ENCODE results near the gene CKMT2.

The CKMT2 gene

DNA sequence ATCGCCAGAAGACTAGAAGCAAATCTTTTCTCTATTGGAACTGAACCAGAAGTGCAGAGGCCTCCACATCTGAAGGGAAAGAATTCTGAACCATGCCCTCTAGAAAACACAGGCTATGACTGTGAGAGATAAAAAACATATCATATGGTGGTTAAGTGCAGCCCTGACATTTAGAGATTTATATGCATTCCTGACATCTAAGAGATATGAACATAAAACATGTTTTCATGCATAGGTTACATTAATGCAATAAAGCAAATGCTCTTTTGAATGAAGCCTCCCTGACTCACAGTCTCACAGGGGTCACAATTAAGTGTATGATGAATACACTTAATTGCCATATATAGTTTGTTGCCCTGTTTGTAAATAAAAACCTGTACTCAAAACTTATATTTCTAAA lies 28.9 kb upstream of the CKMT2 start:
- CTCF ChIA-PET = interaction anchor here (1.8 kb wide), 1 partner anchor 9 kb away, joined by 9 read pairs; no protein-coding TSS in a partner anchor
- no peak overlapping the region for H3K27ac ChIP-seq
- no peak for DNase-seq (ENCODE audit: low spot score)
- TF ChIP-seq, protein P1, sequence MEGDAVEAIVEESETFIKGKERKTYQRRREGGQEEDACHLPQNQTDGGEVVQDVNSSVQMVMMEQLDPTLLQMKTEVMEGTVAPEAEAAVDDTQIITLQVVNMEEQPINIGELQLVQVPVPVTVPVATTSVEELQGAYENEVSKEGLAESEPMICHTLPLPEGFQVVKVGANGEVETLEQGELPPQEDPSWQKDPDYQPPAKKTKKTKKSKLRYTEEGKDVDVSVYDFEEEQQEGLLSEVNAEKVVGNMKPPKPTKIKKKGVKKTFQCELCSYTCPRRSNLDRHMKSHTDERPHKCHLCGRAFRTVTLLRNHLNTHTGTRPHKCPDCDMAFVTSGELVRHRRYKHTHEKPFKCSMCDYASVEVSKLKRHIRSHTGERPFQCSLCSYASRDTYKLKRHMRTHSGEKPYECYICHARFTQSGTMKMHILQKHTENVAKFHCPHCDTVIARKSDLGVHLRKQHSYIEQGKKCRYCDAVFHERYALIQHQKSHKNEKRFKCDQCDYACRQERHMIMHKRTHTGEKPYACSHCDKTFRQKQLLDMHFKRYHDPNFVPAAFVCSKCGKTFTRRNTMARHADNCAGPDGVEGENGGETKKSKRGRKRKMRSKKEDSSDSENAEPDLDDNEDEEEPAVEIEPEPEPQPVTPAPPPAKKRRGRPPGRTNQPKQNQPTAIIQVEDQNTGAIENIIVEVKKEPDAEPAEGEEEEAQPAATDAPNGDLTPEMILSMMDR (conservative IDR thresholded peaks at IDR 0.05; ENCODE audit: low read depth) = no peak
- POLR2A ChIA-PET (ENCODE audit: low non-redundant PET) = no interaction called here

DNA sequence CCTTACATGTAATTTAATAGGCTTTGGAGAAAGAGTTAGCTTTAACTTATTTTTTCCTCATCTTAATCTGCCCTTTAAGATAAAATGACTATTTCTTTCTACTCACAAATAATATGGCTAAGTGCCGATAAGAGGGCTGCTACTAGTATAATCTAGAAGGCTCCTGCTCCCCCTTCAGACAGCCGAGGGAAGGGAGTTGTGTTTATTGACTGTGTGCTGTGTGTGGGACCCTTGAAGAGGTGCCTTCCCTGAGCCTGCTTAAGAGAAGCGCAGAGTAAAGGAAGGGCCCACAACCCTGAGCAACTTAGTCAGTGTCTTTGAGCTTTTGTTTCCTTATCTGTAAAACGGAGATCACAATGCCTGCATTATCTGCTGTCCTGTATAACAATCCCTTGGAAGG lies 28.1 kb upstream of the CKMT2 start:
- CTCF ChIA-PET = interaction anchor here (0.6 to 1.8 kb wide), 2 partner anchors 10 to 1036 kb away, joined by 3 to 9 read pairs; no protein-coding TSS in a partner anchor
- no peak for DNase-seq (ENCODE audit: low spot score)
- POLR2A ChIA-PET (ENCODE audit: low non-redundant PET) = no interaction called here
- TF ChIP-seq, protein P1 (conservative IDR thresholded peaks at IDR 0.05; ENCODE audit: low read depth) = no peak
- no peak overlapping the region for H3K27ac ChIP-seq

DNA sequence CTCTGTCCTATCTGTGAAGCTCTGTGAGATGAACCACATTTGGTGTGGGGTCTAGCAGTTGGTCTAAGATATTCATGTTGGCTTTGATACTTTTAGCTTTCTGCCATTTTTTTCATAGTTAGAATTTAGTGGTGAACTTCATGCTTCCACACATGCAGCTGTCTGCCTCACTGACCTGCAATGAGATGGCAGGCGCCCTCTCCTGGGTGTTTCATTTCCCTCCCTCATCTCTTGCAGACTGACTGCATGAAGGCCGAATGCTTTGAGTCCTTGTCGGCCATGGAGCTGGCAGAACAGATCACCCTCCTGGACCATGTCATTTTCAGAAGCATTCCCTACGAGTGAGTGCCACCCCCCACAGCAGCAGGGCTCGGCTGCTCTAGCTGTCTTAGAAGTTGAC lies 26.1 kb upstream of the CKMT2 start:
- no peak for DNase-seq (ENCODE audit: low spot score)
- H3K27ac ChIP-seq = no peak overlapping the region
- TF ChIP-seq, protein P1 (conservative IDR thresholded peaks at IDR 0.05; ENCODE audit: low read depth) = no peak
- ChIA-PET CTCF (interaction anchor here (0.5 to 1.2 kb wide), 2 partner anchors 12 to 167 kb away, joined by 4 to 6 read pairs; no protein-coding TSS in a partner anchor), POLR2A (ENCODE audit: low non-redundant PET) (no interaction called here)

DNA sequence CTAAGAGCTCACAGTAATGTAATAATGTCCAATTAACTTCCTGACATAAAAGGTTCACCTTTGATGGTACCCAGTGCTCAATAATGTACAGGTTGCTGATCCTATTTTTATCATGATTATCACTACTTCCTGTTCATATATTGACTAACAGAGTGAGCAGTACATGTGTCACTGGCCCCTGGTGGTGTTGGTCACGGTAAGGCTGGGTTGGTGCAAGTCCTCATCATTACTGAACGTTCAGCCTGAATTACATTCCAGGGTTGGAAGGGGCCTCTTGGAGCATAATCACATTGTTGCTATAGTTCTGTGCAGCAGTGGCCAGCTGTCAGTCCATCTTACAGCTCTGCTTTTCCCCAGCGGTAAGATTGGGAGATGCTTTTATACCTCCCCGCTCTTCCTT lies 24.2 kb upstream of the CKMT2 start:
- DNase-seq (ENCODE audit: low spot score) = peak; percentile 66
- ChIA-PET CTCF (interaction anchor here (0.6 kb wide), 1 partner anchor 668 kb away, joined by 5 read pairs; no protein-coding TSS in a partner anchor), POLR2A (ENCODE audit: low non-redundant PET) (no interaction called here)
- no peak overlapping the region for H3K27ac ChIP-seq
- TF ChIP-seq, protein P1 (conservative IDR thresholded peaks at IDR 0.05; ENCODE audit: low read depth) = no peak

DNA sequence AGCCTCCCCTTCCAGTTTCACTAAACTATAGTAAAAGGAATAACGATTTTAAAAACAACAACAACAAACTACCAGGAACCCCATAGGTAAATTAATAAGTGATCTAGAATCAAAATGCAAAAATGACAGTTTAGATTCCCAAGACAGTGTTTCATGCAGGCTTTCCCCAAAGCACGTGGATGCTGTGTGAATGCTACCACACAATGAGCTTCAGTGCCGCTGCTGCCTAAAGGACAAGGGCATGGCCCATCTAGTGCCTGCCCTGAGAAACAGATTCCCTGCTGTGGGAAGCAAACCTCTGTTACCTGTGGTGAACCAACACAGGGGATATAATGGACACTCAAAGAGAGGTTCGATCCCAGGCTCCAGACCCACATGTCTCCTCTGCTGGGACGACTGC lies 23.7 kb upstream of the CKMT2 start:
- TF ChIP-seq, protein P1 (conservative IDR thresholded peaks at IDR 0.05; ENCODE audit: low read depth) = no peak
- ChIA-PET CTCF (interaction anchor here (0.6 kb wide), 1 partner anchor 261 kb away, joined by 6 read pairs; no protein-coding TSS in a partner anchor), POLR2A (ENCODE audit: low non-redundant PET) (no interaction called here)
- no peak overlapping the region for H3K27ac ChIP-seq
- no peak for DNase-seq (ENCODE audit: low spot score)

DNA sequence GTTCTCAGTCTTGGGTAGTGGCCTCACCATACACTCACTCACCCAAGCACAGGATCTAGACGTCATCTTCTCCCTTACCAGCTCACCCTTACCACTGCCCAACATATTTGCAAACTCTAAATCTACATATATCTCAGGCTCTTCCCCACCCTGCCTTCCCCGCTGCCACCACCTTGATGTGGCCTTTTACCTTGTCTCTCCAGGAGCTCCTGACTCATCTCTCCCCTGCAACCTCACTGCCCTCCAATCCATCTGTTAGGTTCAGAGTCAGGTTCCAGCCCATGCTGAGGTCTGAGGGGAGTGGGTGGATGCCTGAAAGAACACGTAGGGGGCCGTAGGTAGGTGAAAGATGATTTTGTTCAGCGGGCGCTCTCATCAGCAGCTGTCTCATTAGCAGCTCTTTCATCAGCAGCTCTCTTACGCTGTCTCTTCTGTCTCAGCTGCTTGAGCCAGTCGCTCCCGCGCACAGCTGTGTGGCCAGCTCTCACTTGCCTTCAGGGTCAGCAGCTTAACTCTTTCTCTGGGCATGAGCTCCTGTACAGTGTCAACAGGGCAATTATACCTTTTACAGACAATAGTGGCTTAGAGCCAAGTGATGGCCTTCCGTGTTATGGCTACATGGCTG lies 23.1 kb upstream of the CKMT2 start:
- ChIA-PET POLR2A (ENCODE audit: low non-redundant PET) (no interaction called here), CTCF (interaction anchor here (0.6 kb wide), 1 partner anchor 262 kb away, joined by 6 read pairs; no protein-coding TSS in a partner anchor)
- H3K27ac ChIP-seq = no peak overlapping the region
- no peak for DNase-seq (ENCODE audit: low spot score)
- TF ChIP-seq, protein P1 (conservative IDR thresholded peaks at IDR 0.05; ENCODE audit: low read depth) = no peak

All from RWPE1 (cell line).